NCI-H187 treated with DMSO at 0.1 percent for 48 hours (cell line): Measurements from ENCODE around the gene TALDO1.

Experiments
- DNase-seq: peaks from one replicate; lab custom pipeline; 2025; lab: John Stamatoyannopoulos, UW

TALDO1 gene

DNA sequence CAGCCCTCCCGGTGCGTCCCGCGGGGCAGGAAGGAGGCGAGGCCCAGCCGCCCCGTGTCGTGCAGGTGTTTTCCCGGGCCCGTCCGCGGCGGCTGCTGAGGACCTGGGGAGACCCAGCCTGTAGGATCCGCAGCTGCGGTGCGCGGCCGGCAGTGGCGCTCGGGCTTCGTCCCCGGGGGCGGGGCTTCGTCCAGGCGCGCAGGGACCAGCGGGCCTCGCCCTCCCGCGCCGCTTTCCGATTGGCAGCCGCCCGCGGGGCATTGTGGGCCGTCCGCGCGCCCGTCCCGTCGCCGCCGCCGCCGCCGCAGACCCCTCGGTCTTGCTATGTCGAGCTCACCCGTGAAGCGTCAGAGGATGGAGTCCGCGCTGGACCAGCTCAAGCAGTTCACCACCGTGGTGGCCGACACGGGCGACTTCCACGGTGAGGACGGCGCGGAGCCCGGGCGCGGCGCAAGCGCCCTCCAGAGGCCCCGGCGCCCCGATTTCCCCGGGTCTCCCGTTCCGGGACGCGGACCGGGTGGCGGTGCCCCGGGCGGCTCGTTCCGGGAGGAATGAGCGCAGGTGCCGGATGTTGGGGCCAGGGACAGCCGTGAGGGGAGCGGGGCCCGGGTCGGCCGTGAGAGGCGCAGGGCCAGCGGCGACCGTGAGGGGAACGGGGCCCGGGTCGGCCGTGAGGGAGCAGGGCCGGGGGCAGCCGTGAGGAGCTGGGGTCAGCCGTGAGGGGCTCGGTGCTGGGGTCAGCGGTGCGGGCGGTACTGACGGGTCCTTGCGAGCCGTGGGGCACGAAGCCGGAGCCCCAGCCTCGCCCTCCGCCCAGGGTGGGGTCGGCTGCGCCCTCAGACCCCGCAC lies at the start of gene TALDO1:
TALDO1 (plus strand) TSS at position 307 of the 849 bp plus-strand sequence; CDS start at position 325, 18 bp downstream.
- peak; percentile 61 for DNase-seq

DNA sequence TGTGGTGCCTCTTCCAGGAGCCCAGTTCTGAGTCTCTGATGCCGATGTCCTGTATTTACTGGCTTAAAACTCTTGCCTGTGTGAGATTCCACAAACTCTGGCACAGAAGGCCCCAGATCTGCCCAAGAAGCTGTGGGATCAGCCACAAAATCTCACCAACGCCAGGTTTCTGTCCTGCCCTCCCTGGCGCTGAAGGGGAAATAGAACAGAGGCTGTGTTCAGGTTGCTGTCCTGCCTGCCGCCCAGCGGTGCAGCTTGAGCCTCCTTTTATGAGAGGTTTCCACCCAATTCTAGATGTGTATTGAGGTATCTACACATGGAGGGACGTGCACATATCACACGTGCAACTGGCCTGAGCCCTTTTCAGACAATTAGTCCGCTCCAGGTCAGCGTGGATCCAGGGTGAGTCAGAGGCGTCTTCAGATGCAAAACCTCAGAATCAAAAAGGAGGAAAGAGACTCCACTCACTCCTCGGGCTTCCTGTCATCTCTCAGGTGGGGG lies 49.4 kb upstream of the TALDO1 start:
- no peak for DNase-seq

DNA sequence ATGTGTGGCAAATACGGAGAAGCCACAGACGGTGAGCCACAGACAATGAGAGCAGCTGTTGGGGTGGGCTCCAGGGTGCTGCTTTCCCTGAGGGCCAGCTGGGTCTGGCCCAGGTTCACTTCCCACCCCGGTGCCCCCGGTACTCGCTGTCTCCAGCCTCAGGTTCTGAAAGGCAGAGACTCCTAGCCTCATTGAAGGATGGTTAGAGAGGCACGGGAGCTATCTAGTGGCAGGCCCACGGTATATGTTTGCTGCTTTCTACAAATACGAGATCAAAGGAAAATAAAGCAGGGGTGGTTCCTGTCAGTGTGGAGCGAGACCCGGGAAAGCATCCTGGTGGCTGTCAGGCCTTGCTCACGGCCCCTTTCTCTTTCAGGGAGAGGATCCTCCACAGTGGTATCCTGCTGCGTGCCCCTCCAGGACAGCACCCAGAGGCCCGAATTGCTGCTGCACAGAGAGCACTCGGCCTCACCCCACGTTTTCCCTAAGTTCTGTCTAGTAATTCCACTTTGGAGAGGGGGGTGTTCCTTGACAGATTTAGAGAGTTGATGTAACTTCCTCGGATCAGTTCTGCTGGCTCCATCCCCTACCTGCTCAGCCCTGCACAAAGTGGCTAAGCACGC lies 48.7 kb upstream of the TALDO1 start:
- no peak for DNase-seq

DNA sequence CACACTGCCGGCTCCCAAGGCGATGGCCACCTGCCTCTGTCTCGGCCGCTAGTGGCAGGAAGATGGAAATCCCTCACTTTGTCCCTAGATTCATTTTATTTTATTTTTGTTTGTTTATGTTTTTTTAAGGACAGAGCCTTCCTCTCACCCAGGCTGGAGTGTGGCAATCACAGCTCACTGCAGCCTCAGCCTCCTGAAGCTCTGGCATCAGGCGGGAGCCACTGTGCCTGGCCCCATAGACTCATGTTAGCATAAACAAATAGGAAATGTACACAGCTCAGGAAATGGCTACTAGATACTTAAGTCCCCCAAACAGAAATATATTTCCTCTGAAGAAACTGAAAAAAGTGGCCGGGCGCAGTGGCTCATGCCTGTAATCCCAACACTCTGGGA lies 48.2 kb upstream of the TALDO1 start:
- DNase-seq, result no peak

GRCh38 chr11:699753-700152 lies 47.5 kb upstream of the TALDO1 start:
- DNase-seq, result no peak

GRCh38 chr11:701741-702461 lies 45.4 kb upstream of the TALDO1 start:
- no peak for DNase-seq

DNA sequence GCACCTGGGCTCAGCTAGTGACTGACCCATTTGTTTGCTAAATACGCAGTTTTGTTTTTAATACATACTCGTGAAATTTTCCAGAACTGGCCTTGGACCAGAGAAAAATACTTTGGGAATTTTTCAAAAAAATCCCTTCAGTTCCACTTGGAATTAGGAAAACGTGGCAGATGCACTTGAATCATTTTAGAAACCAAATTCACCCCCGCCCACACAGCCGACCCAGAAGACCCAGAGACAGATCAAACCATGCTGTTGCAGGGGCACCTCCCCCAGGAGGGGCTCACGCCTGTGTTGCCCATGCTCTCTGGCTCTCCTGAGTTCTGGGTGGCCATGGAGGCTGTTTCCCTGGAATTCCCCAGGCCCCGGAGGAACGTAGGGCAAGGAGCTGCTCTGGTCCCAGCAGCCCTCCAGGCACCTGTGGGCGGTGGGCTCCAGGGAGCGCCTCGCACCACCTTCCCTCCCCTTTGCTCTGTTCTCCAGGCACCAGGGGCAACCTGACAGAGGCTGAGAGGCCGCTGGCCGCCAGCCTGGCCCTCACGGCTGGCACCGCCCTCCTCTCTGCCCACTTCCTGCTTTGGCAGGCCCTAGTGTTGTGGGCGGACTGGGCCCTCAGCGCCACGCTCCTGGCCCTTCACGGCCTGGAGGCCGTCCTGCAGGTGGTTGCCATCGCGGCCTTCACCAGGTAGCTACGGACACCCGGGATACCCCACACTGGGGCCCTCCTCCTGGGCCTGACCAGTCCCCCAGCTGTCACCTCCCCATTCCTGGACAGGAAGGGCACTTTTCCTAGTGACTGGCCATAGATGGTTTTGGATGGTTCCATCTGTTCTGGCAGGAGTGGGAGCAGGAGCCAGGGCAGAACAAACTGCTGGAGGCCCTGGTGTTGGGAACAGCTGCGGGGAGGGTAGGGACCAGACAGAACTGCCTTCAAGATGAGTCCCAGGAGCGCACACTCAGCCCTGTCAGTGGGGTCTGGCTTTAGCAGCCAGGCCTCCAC lies 44.5 kb upstream of the TALDO1 start:
- DNase-seq, result no peak

- no peak for DNase-seq
These were observed 43.8 kb upstream of the TALDO1 start for GRCh38 chr11:703506-703905.

DNA sequence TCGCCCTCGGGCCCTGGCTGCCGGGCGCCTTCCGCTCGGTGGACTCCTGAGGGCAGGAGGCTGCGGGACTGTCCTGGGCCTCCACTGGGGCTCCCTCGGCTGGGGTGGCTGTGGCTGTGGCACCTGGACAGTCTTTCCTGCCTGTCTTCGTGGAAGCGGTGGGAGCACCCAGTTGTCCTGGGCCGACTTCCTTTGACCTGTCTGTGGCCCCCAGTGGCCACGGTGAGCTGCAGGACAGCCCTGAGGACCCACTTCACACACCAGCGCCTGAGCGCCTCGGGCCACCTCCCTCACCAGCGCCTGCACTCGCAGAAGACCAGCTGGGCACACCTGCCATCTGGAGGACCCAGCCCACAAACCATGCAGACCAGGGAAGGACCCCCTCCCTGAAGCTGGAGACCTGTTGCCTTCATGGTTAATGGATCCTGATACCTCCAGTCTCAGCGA lies 43.0 kb upstream of the TALDO1 start:
- DNase-seq, result no peak

- DNase-seq, result no peak
These were observed 42.3 kb upstream of the TALDO1 start for GRCh38 chr11:704781-705645.

DNA sequence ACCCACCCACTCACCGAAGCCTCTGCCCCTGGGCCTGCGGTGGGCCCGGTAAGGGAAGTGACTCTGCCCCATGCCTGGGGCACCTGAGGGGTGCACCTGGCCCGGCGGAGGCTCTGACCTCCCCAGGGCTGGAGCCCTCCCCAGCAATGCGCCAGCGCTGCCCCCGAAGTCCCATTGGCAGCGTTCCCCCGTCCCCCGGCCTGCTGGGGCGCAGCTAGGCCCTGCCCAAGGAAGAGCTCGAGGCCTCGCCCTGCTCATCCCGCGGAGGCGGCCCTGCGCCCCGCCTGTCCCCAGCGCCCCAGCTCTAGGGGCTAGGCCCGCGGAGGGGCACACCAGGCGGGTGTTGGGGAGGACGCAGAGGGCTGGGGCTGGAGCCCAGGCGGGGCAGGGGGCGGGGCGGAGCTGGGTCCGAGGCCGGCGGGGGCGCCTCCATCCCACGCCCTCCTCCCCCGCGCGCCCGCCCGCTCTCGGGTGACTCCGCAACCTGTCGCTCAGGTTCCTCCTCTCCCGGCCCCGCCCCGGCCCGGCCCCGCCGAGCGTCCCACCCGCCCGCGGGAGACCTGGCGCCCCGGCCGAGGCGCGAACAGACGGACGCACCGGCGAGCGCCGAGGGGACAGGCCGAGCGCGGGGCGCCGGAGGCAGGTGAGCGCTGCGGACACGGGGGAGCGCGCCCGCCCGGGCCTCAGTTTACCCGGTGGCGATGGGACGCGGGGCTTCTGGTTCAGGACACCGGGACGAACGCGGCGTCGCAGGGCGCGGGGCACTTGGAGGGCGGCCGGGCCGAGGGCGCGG lies 41.4 kb upstream of the TALDO1 start, which contains the start of gene EPS8L2:
EPS8L2 (plus strand) TSS at position 586 of the 793 bp plus-strand sequence. CDS start 3,177 bp downstream, outside the sequence.
- no peak for DNase-seq

DNA sequence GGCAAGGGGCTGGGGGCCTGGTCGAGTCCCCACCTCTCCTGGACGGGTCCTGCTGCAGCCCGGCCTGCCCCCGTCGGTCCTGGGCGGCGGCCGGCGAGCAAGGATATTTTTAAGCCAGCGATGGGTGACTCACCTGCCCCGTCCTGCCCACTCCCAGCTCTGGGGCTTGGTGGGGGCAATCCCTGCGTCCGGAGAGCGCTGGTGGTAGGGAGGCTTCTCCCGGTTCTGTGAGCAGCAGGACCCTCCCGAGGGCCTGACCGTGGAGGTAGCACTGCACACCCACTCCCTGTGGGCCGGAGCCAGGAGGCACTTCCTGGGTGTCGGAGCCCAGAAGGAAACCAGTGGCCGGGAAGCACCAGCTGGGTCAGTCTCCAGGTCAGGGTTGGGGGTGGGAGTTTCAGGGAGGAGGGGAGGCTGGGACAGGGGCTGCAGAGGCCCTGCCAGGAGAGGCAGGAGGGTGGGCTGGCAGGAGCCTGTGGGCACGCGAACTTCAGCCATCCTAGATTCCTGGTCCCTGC lies 40.8 kb upstream of the TALDO1 start:
- no peak for DNase-seq

DNA sequence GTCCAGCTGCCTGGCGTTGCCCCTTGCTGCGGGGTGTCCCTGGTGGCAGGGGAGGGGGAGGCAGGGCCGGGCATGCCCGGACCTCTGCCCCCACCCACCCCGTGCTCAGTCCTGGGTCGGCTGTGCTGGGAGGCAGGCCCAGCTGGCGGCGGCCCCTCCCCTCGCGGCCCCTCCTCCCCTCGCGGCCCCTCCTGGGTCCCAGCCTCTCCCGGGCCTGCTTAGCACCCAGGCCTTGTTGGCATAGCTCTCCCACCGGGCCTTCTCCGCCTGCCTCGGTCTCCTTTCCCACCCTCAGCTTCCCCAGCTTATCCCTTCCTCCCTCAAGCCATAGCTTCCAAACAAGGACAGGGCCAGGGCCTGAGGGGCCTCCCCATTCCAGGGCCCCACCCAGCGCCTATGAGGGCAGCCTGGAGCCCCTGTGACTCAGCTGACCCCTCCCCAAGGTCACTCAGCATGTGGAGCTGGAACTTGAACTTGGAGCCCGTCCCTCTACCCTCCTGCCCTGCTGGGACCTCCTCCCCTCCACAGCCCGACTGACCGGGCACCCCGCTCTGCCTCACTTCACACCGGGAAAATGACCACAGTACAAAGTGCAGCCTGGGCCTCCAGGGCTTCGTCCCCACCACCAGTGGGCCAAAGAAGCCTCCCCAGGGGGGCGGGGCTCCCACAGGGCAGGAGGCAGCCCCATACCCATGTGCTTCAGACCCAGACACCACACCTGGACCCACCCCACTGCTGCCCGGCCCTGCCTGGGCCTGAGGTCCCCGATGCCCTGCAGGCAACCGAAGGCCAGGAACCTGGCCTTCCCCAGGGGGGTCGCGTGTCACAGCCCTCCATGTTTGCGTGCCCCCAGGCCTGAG lies 40.1 kb upstream of the TALDO1 start:
- no peak for DNase-seq

GRCh38 chr11:707817-708420 lies 39.3 kb upstream of the TALDO1 start:
- DNase-seq, result no peak

DNA sequence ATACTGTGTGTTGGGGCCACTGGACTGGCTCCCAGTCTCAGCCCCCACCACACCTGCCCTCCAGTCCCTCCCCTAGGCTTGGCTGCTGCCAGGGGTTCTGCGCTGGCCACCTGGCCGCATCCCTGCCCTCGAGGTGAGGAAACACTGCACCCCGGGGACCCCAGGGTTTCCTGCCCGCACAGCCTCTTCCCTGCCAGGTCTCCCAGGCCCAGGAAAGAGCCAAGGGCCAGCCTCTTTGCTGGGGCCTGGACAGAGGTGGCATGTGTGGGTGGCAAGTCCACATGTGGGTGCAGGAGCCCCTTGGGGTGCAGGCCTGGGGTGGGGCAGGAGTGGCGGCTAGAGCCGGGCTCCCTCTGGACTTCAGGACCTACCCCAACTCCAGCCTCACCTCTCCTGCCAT lies 38.8 kb upstream of the TALDO1 start:
- no peak for DNase-seq

- DNase-seq, result no peak
These were observed 37.9 kb upstream of the TALDO1 start for GRCh38 chr11:709109-709997.

DNA sequence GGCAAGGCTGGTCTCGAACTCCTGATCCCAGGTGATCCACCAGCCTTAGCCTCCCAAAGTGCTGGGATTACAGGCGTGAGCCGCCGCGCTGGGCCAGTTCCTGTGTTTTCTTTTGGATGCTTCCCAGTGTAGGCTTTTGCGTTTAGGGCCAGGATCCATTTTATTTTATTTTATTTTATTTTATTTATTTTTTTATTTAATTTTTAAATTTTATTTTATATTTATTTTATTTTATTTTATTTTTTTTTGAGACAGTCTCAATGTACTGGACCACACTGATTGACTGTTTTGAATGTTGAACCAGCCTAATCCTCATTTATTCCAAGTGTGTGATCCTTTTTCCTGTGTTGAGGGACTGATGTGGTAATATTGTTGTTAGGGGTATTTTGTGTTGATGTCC lies 32.8 kb upstream of the TALDO1 start:
- DNase-seq, result no peak
